Hematopoietic multipotent progenitor cell treated with erythropoietin and hydrocortisone succinate and interleukin-3 and kit ligand, for 6 days (in vitro differentiated cells): ENCODE data around the gene SPNS3.

Experiments used
- DNase-seq: peaks from one replicate; pipeline ENCODE4 v3.0.0-alpha.2; 2015

The SPNS3 gene

GRCh38 chr17:4433515-4434031, at the start of gene SPNS3:
TSS of gene SPNS3 (plus strand) at chr17:4433940. CDS start at chr17:4433968, 28 bp downstream.
- peak; percentile 77 for DNase-seq

GRCh38 chr17:4386406-4386805, 47.3 kb upstream of the SPNS3 start:
- no peak for DNase-seq

GRCh38 chr17:4387137-4387536, 46.6 kb upstream of the SPNS3 start:
- no peak for DNase-seq

GRCh38 chr17:4389079-4389478, 44.7 kb upstream of the SPNS3 start:
- no peak for DNase-seq

- no peak for DNase-seq
These were observed 39.9 kb upstream of the SPNS3 start for GRCh38 chr17:4393806-4394205.

GRCh38 chr17:4394208-4395110, 39.3 kb upstream of the SPNS3 start:
- no peak for DNase-seq

GRCh38 chr17:4395111-4395478, 38.6 kb upstream of the SPNS3 start:
- no peak for DNase-seq

GRCh38 chr17:4397840-4398239, 35.9 kb upstream of the SPNS3 start:
- no peak for DNase-seq

- no peak for DNase-seq
These were observed 28.6 kb upstream of the SPNS3 start for GRCh38 chr17:4405038-4405669.

GRCh38 chr17:4405699-4406098, 28.0 kb upstream of the SPNS3 start:
- no peak for DNase-seq

GRCh38 chr17:4406386-4406785, 27.4 kb upstream of the SPNS3 start:
- DNase-seq: no peak

GRCh38 chr17:4407216-4407615, 26.5 kb upstream of the SPNS3 start:
- no peak for DNase-seq

- no peak for DNase-seq
These were observed 25.9 kb upstream of the SPNS3 start for GRCh38 chr17:4407851-4408250.

- no peak for DNase-seq
These were observed 24.1 kb upstream of the SPNS3 start for GRCh38 chr17:4409659-4410058.

GRCh38 chr17:4411201-4411600, 22.5 kb upstream of the SPNS3 start:
- DNase-seq: peak; percentile 36

- DNase-seq: peak; percentile 94
These were observed 20.6 kb upstream of the SPNS3 start for GRCh38 chr17:4412933-4413831.

GRCh38 chr17:4417129-4417667, 16.5 kb upstream of the SPNS3 start:
- no peak for DNase-seq

- DNase-seq: peak; percentile 92
These were observed 13.0 kb upstream of the SPNS3 start for GRCh38 chr17:4420692-4421131.

- DNase-seq: no peak
These were observed 10.9 kb upstream of the SPNS3 start for GRCh38 chr17:4422864-4423263.

- peak; percentile 50 for DNase-seq
These were observed 8.3 kb upstream of the SPNS3 start for GRCh38 chr17:4425398-4425797.

- DNase-seq: no peak
These were observed 7.1 kb upstream of the SPNS3 start for GRCh38 chr17:4426499-4427208.

GRCh38 chr17:4427505-4427904, 6.2 kb upstream of the SPNS3 start:
- DNase-seq: no peak
